A673 (cell line): ENCODE results near the gene SFTPA2. TPM values are rescaled to one million over a fixed set of nuclear protein-coding genes. Genes with fewer than 3 reads are reported as not detected.
"Not testable (repeated sequence)": the region's sequence is repeated elsewhere in the genome, so short reads cannot be mapped to it uniquely, and the experiment has no call there.

Experiments
- BruUV-seq: library from RNA; stranded (reverse); fragments of 400-500 nt; replicated peaks from 2 replicates; lab custom pipeline; 2021; lab: Mats Ljungman, UMichigan
- CTCF ChIA-PET: fragments of 300-600 bp; sonication (Branson Sonifier 250); formaldehyde crosslinking; loops from one replicate; lab custom pipeline; 2022; ENCODE audit warnings: antibody characterized with exemption; lab: Charles Lee
- POLR2A ChIA-PET: fragments of 300-600 bp; sonication (Branson Sonifier 250); formaldehyde crosslinking; loops from one replicate; lab custom pipeline; 2022; ENCODE audit warnings: antibody characterized with exemption; ENCODE audit not compliant: low non-redundant PET; lab: Charles Lee
- DNase-seq: peaks from one replicate; pipeline ENCODE4 v3.0.0-alpha.2; 2015; ENCODE audit warnings: low spot score
- H3K27ac ChIP-seq: fragments of 200-600 bp; sonication (generic); 2 replicates; pipeline ENCODE4 v1.5.1; 2016; ENCODE audit warnings: mixed run types, low read depth, mild to moderate bottlenecking, mixed read lengths, antibody characterized with exemption, low read length; ENCODE audit not compliant: poor library complexity, severe bottlenecking
- H3K27me3 ChIP-seq: fragments of 200-600 bp; sonication (generic); replicated peaks from 2 replicates; pipeline ENCODE4 v1.6.1; 2017; ENCODE audit warnings: mixed run types, low read depth, mild to moderate bottlenecking, mixed read lengths, antibody characterized with exemption, low read length; ENCODE audit not compliant: insufficient read depth, poor library complexity
- H3K36me3 ChIP-seq: fragments of 200-600 bp; sonication (generic); 2 replicates; pipeline ENCODE4 v1.6.1; 2016; ENCODE audit warnings: mixed run types, mild to moderate bottlenecking, mixed read lengths, antibody characterized with exemption, low read length; ENCODE audit not compliant: insufficient read depth, poor library complexity, severe bottlenecking
- H3K4me1 ChIP-seq: fragments of 200-600 bp; sonication (generic); 2 replicates; pipeline ENCODE4 v1.6.1; 2017; ENCODE audit warnings: mixed run types, mild to moderate bottlenecking, mixed read lengths, antibody characterized with exemption, low read length; ENCODE audit not compliant: insufficient read depth, poor library complexity, severe bottlenecking
- H3K4me3 ChIP-seq: fragments of 200-600 bp; sonication (generic); 2 replicates; pipeline ENCODE4 v1.5.1; 2016; ENCODE audit warnings: low read depth, mixed run types, mild to moderate bottlenecking, mixed read lengths, low read length; ENCODE audit not compliant: poor library complexity, severe bottlenecking
- H3K9me3 ChIP-seq: fragments of 200-600 bp; sonication (generic); 2 replicates; pipeline ENCODE4 v1.6.1; 2016; ENCODE audit warnings: mixed run types, low read depth, mild to moderate bottlenecking, mixed read lengths, antibody characterized with exemption, low read length; ENCODE audit not compliant: poor library complexity, severe bottlenecking
- CTCF ChIP-seq: fragments of 300-800, 200-600 bp; sonication (generic); conservative IDR thresholded peaks from 2 replicates; pipeline ENCODE4 v1.5.1; 2017; ENCODE audit warnings: low read depth, mild to moderate bottlenecking, antibody characterized with exemption, low read length, moderate library complexity, mixed read lengths
- EZH2 ChIP-seq: fragments of 200-600 bp; sonication (generic); IDR thresholded peaks from 2 replicates; pipeline ENCODE4 v1.6.1; 2017; ENCODE audit warnings: borderline replicate concordance, low read depth, mild to moderate bottlenecking, mixed read lengths, antibody characterized with exemption, low read length; ENCODE audit not compliant: poor library complexity, severe bottlenecking
- intact Hi-C: fragments of 100-400 bp; cut with micrococcal nuclease; formaldehyde crosslinking; loops from one replicate; pipeline ENCODE4 v1.10.0; 2022; ENCODE audit not compliant: unreplicated experiment
- total RNA-seq: library from RNA; stranded (reverse); gene quantifications from 2 replicates; pipeline ENCODE4 v1.2.3, GENCODE V29; 2021

The SFTPA2 gene
- total RNA-seq, 1 experiment from 2014 or later = not detected

DNA sequence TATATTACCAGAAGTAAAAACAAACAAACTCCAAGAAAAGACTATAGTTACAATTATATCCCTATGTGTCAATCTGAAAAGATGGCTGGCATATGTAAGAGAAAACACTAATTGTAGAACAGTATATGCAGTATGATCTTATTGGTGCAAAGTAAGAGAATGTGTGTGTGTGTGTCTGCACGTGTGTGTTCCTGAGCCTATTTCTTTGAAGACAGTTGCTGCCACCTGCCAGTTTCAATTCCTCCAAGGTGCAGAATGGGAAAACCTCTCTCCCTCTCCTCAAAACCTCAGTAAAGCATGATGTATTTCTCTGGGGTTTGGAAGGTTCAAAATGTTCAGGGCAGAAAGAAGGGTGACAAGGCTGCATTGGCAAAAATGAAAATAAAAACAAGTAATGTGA, 41.7 kb upstream of the SFTPA2 start:
- Histone ChIP-seq H3K36me3 (no peaks in the 10 kb centered on the region), H3K4me1 (no peaks in the 10 kb centered on the region), H3K27me3 (peaks cover 25% of the 10 kb centered on the region), H3K4me3 (no peak overlapping the region), H3K9me3 (peaks cover 10% of the 10 kb centered on the region), H3K27ac (no peak overlapping the region)
- POLR2A ChIA-PET = no interaction called here
- intact Hi-C loops = loop anchor here (10.0 kb wide), 1 partner anchor 227 kb away; no protein-coding TSS in a partner anchor
- TF ChIP-seq CTCF (no peak), EZH2 (no peak)
- DNase-seq = no peak
- BruUV-seq = no TSS peak
- CTCF ChIA-PET = no interaction called here

DNA sequence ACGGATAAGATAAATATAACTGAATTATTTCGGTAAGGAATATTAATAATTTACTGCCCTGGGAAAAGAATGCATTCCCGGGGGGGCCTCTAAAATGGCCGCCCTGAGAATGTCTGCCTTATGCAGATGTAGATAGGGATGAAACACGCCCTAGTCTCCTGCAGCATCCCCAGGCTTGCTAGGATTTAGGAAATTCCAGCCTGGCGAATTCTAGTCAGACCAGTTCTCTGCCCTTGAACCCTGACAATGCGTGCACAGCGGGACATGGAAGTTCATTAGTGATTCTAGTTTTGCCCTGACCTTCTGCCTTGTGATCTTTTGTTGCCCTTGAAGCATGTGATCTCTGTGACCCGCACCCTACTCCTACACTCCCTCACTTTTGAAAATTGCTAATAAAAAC, 39.4 kb upstream of the SFTPA2 start:
- POLR2A ChIA-PET, H3K4me3 ChIP-seq, H3K27ac ChIP-seq: not testable (repeated sequence)

GRCh38 chr10:79595510-79595909, 35.3 kb upstream of the SFTPA2 start:
- BruUV-seq = no TSS peak
- H3K27ac ChIP-seq = no peak overlapping the region
- peaks cover 10% of the 10 kb centered on the region for H3K9me3 ChIP-seq
- peaks cover 16% of the 10 kb centered on the region for H3K27me3 ChIP-seq
- CTCF ChIA-PET = no interaction called here
- no peaks in the 10 kb centered on the region for H3K4me1 ChIP-seq
- TF ChIP-seq EZH2 = no peak
- TF ChIP-seq CTCF = no peak
- H3K36me3 ChIP-seq = no peaks in the 10 kb centered on the region
- DNase-seq = no peak
- POLR2A ChIA-PET = no interaction called here
- no peak overlapping the region for H3K4me3 ChIP-seq
- intact Hi-C loops = no loop called here

More for the DNA sequence above, 39.4 kb upstream of the SFTPA2 start:
- H3K36me3 ChIP-seq, BruUV-seq, CTCF ChIA-PET, H3K4me1 ChIP-seq, DNase-seq: not testable (repeated sequence)
- H3K9me3 ChIP-seq = peaks cover 10% of the 10 kb centered on the region
- intact Hi-C loops = loop anchor here (10.0 kb wide), 1 partner anchor 225 kb away; no protein-coding TSS in a partner anchor
- H3K27me3 ChIP-seq = peaks cover 25% of the 10 kb centered on the region

DNA sequence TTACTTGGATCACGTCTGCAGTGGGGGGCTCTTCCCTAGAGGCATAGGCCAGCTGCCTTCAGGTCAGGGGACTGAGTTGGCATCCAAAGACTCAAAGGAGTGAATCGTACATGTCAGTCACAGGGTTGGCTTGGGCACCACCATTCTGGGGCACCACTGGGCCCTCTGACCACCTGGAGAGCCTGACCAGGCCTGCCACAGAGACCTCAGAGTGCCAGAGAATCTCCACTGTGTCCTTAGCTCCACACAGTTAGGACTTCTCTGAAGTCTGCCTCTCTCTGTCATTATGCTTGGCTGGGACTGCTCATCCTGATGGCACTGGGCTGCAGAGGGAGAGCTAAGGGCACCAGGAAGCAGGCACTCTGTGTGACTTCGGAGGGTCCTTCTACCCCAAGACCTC, 34.4 kb upstream of the SFTPA2 start:
- DNase-seq, CTCF ChIA-PET, H3K27me3 ChIP-seq, BruUV-seq, H3K4me3 ChIP-seq, H3K36me3 ChIP-seq, H3K4me1 ChIP-seq, POLR2A ChIA-PET, H3K27ac ChIP-seq, intact Hi-C loops: not testable (repeated sequence)
- peaks cover 10% of the 10 kb centered on the region for H3K9me3 ChIP-seq
